ENCODE measurements around the gene CD93.

CD93 gene

DNA sequence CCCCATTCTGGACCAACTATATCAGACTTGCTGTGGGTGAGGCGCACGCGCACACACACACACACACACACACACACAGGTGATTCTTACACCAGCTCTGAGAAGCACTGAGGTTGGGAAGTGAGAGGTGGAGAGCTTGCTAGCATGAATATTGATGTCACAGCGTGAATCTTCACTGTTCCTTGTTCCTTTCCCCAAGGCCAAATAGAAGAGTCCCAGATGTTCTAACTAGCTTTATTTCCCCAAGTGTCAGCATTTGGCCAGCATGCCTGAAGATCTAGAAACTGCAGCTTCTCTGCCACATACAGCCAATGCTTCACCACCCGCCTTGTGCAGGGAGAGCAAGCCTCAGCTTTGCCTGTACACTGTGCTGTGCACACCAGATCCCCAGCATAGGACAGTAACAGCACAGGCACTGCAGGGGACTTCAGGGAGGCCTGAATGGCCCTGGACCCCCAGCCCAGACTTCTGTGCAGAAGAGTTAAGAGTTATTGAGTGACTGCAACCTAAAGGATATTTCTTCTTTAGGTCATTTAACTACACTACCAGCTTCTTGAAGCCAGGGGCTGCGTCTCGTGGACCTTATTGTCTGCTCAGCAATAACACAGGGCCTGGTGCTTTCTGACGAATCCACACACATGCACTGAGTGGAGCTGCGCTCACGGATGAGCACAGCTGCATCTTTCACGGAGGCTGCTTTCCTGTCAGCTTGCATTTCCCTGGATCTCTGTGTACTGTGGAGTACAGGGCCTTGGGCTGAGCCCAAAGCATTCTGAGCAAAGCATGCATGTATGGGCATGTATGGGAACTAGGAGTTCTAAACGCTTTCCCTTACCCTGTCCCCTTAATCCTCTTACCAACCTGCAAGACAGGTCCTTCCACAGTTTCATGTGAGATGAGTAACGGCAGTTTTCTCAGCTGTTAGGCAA, 13.9 kb upstream of the CD93 start:
- DNase-seq (ENCODE audit: low read depth in 2 of 2): no peak

DNA sequence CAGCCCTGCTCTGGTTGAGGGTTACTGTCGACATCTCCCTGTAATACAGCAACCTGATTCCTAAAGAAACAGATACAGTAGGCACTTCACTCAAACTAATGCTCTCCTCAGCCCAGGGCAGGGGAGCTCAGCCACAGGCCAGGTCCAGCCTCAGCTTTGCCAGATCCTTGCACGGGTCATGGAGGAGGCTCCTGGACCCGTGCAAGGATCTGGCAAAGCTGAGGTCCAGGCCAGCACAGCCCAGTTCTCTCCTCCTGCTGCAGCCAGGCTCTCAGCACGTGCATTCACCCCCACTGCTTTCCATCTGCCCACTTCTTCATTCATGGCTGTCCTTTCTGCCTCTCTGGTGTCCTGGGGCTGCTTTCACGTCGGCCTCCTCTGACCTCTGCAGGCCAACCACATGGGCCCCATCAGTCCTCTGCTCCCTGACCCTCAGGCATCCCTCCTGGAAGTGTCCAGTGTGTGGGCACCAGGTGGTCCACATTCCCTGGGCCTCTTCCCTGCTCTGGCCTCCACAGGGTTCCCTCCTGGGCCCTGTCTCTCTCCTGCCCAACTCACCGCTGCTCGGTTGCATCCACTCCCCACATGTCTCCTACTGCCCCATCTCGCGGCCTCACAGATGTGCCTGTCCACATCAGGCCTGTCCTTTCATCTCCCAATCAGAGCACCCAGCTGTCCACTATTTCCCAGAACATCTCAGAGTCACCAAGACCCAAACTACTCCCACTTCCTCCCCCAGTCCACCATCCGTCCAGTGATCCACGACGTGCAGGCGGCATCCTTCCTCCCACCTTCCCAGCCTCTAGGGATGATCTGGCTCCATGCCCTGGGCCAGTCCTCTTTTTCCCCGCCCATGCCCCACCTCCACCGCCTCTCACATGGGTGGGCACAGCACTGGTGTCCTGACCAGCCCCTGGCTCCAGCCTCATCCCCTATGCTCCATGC, 11.8 kb upstream of the CD93 start:
- DNase-seq (ENCODE audit: low read depth in 2 of 2): no peak

DNA sequence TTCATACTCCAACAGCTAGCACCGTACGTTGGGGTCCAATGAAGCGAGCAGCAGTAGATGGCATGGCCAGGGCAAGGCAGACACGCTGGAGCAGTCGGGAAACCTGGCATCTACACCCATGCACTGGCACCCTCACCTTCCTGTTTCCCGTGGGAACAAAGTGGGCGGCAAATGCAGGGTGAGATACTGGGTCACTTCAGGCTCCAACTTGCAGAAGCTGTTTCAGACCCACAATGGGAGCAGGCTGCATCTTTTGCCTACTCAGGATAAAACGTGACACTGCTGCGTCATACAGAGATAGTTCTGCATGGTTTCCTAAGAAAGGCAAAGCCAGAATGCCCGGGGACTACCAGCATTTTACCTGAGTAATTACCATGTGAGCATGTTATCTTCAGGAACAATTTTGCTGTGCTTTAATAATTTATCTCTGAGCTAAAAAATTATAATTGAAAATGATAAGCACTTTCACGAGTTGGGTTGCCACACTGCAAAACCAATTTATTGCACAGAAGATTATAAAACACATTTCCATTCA, 10.9 kb upstream of the CD93 start:
- DNase-seq (ENCODE audit: low read depth in 2 of 2): no peak

DNA sequence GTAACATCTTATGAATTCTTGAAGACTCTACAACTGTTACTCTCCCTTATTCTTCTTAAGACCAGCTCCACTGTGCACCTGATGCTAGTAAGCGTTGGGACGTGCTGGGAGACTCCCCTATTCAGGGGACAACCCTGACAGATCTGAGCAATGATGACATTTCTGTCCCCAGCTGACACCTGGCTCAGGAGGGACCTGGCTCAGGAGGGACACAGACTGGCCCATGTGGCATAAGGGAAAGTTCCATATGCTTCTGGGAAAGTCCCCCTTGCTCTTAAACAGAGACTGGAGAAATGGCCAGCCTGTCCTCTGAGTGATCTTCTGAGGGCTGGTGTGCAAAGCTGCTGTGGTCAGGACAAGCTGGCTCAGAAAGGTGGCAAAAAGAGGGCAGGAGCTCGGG, 10.0 kb upstream of the CD93 start:
- DNase-seq (ENCODE audit: low read depth in 2 of 2): no peak

DNA sequence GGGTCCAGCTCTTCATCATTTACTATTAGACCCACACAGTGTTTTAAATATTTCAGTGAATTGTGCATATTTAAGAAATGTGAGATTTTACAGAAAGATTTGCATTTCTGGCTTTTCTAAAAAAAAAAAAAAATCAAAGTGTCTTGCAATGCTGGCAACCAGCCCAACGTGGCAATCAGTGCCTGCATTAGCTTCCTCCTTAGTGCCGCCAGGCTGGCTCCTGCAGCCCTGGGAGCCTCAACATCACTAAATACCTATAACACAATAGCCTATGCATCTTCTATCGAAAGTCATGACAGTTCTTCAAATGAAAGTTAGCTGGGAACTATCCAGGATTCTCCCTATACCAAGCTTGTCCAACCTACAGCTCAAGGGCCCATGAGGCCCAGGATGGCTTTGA, 9.4 kb upstream of the CD93 start:
- no peak for DNase-seq (ENCODE audit: low read depth in 2 of 2)

DNA sequence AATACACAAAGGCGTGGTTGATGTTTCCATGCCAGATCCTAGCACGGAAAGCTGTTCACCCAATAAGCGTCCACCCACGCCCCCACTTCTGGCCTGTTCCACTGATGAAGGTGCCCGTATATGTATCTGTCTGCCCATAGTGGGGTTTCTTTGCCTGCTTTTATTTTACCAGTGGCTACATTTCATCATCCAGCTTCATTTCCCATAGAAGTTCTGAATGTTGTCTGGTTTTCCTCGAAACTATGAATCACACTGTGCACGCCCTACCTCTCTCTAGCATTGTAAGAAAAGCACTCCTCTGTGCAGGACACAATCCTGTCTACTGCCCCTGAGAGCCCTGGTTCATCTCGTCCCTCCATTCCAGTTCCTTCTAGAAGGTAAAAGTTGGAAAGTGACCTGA, 8.8 kb upstream of the CD93 start:
- no peak for DNase-seq (ENCODE audit: low read depth in 2 of 2)

DNA sequence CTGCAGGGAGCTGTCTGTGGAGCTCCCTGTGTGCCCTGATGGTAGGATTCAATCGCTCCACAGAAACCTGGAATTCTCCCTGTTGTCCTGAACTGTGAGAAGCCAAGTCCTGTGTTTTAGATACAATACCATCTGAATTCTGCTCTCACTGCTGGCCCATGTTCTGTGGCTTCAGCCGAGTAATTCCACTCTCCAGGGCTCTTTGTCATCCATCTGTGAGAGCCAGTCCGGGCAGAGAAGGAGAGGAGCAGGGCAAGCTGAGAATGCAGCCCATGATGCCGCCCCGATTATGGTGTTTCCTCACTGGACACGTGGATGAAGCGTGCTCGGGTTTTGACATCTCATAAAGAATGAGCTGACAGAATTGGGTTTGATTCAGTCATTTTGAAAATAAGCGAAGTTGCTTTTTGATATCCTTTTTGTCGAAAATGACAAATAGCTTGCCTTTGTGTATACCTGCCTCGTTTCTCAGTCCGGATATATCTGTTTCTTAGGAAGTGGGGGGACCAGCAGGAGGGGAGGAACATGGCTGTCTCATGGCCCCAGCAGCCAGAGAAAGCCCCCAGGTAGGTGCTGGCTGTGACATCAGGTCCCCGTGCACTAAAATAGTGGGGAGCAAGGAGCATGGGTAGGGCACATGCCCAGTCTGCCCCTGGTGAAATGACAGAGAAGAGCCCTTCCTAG, 8.2 kb upstream of the CD93 start:
- DNase-seq (ENCODE audit: low read depth in 2 of 2): no peak

DNA sequence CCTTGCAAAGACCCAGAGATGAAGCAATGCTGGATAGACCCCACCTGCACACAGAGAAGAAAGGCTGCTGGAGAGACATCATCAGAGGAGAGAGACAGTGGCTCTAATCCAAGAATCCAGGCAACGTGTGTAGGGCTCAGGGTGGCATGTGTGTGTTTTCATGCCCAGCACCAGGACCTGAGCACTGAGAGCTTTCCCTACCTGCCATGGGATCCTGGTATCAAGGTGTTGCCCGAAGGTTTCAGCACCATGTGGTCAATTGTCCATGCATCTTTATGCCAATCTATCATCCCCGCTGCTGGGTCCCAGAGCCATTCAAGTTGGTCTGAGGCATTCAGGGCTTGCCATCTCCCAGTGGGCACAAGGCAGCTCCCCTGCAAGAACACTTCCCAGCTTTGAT, 7.5 kb upstream of the CD93 start:
- DNase-seq (ENCODE audit: low read depth in 2 of 2): no peak

DNA sequence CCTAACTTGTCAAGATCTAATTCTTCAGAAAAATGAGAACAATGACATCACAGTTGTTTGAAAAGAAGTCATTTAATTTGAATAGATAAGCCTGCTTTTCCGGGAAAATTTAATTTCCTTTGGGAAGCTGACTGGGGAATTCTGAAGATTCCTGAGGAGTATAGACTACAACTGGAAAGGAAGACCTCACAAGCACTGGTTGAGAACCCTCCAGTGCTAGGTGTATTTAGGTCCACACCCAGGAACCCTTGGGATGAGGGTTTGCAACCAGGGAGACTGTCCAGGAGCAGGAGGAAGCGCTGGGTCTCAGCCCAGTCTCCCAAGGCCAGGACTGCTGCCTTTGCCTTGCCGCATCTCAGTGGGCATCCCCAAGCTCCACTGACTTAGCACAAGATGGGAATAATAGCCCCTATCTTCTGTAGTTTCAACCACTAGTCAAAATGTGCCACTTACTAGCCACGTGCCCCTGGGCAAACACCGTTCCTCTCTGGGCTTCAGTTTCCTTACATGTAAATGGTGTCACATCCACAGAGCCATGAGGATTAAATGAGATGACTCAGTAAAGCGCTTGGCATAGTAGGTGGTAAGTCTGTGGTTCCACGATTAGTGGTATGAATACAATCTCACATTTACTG, 6.9 kb upstream of the CD93 start:
- no peak for DNase-seq (ENCODE audit: low read depth in 2 of 2)

DNA sequence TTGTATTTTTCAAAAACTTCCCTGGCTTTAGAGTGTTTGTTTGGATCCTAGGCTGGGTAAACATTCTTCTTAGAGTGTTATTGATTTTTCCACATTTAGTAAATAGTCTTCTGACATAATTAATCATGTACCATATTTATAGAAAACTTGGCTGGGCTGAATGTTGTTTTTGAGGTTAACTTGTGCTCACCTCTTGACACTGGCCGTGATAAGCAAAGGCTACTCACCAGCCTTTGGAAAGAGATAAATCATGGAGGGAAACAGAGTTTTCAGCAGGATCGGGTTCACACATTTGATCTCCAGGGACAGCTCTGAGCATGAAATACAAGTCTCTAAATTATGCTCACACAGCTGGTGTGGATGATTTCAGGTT, 6.2 kb upstream of the CD93 start:
- no peak for DNase-seq (ENCODE audit: low read depth in 2 of 2)

DNA sequence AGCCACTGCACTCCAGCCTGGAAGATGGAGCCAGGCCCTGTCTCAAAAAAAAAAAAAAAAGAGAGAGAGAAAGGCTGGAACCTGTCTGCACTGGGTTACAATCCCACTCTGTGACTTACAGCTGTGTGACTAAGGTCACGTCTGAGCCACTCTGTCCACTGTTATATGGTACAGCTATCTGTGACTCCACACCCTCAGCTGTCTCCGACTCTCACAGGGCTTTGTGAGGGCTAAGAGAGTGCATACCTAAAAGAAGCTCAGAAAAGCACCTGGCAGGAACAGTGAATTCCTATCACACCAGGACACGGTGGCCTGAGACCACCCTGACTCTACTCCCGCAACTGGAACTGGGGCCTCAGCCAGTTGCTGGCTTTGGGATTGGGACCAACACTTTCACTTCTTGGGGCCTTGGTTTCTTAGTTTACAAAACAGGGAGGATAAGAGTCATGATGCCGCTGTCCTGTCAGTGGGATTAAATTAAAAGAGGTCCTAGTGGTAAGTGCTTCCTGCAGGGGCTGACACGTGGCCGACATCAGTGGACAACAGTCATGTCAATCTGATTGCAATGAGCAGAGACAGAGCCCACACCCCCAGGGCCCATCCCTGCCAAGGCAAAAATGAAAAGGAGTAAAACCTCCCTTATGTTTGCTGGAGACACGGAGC, 5.7 kb upstream of the CD93 start:
- DNase-seq (ENCODE audit: low read depth in 2 of 2): no peak

DNA sequence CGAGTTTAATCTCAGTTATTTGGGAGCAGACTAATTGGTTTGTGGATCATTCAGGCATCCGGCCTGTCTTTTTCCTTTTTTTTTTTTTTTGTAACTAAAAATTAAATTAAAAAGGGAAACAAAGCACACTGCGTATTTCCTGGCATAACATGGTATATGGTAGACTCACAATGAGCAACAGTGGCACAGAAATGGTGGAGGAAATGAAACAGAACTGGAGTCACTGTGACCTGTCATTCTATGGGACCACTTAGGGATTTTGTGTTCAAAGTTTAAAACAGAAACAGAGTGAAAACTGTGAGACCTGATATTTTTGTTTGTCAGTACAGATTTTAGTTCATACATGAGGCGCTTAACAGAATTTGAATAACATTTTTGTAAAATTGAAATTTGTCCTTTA, 4.8 kb upstream of the CD93 start:
- DNase-seq (ENCODE audit: low read depth in 2 of 2): no peak

DNA sequence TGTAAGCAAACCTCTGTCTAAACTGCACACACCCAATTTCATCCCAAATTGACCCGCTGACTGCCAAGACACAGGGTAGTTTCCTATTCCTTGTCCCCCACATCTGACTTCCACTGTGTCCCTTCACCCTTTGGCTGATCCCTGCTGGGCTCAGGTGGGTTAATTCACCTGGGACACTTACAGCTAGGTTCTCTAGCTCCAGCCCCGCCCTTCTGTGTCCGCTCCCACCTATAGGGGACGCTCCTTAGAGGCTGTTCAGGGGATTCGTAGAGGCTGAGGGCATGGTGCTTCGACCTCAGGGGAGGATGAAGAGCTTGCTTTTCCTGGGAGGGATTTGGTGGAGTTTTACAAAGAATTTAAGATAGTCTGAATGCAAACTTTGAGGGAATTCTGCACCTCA, 4.0 kb upstream of the CD93 start:
- no peak for DNase-seq (ENCODE audit: low read depth in 2 of 2)

DNA sequence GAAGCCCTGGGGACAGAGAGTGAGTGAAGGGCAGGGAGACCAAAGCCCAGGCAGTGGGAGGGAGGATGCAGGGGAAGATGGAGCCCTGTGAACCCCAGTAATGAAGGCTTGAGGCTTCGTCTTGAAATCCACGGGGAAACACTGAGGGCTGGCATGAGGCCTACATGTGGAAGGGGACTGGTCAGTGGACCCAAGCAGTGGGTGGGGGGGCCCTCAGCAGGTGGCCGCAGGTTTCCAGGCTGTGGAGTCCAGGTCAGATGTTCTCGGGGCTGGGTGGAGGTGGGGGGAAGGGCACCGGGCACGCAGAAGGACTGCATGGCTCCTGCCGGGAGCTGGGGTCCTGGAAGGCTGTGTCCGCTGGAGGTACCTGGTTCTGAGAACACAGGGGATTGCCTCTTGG, 2.7 kb upstream of the CD93 start:
- DNase-seq (ENCODE audit: low read depth in 2 of 2): no peak

DNA sequence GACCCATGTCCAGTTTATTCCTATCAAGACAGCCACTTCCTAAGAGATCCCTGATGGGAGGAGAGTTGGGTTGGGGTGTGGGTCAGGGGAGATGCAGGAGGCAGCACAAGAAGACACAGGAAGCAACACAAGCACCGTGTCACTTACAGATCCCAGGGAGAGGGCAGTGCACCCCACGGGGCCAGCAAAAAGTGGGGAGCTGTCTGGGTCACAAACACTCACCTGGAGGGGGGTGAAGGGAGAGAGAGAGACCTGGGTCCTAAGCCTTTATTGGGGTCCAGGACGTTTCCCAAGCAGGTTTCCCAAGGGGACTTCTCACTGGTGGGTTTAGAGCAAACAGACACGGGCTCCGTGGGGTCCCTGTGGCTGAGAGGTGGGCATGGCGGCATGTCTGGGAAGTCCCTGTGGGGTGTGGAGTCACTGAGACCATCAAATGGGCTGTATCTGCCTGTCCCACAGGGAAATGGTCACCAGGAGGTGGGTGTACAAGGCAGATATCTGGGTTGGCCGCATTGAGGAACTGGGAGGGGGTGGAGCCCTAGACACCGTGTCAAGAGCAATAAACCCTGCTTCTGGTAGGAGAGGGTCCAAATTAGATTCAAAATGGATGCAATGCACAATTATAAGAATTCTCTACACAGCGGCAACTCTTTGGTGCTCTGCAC, 1.6 kb upstream of the CD93 start:
- DNase-seq (ENCODE audit: low read depth in 2 of 2): no peak

DNA sequence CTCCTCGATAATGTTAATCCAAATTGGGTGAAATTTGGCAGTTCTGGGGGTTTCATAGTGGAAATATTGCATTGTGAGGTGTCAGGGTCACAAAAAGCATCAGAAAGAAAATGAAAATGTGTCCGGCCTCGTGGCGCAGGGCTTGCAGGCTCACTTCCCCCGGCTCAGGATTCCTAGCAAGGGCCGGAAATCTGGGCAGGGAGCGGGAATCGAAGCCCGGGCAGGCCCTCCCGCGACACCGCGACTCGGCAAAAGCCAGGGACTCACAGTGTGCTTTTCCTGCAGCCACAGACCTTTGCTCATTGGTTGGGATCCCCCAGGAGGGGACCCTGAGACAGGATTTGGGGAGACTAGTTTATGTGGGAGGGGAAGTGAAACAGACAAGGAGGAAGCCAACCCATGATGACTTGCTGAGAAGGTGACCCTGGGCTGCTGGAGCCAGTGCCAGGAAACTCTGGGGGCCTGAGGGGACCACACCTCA, 847 bp upstream of the CD93 start:
- no peak for DNase-seq (ENCODE audit: low read depth in 2 of 2)

DNA sequence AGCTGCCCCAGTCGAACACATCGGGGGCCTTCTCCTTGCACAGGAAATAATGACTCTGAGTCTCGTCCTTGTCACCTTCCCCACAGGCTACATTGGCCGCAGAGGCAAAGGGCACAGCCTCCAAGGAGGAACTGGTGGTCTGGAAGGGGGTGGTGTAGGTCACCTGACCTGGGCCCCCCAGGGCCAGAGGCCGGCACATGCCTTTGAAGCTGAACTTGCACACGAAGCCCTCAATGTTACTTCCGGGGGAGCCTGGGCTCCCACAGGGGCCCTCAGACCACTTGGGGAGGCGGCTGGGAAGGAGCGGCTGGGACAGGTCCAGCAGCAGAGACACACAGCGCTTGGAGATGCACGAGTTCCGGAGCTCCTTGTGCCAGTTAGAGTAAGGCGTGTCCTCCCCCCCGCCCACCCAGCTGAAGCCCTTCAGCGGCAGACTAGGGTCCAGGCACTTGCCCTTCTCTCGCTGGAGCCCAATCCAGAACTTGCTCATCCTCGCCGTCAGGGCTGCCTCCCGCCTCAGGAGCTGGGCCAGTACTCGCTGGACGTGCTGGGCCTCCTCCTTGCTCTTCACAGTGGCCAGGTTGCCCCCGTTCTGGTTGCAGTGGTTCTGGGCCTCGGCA, 578 bp downstream of the CD93 start:
- no peak for DNase-seq (ENCODE audit: low read depth in 2 of 2)

DNA sequence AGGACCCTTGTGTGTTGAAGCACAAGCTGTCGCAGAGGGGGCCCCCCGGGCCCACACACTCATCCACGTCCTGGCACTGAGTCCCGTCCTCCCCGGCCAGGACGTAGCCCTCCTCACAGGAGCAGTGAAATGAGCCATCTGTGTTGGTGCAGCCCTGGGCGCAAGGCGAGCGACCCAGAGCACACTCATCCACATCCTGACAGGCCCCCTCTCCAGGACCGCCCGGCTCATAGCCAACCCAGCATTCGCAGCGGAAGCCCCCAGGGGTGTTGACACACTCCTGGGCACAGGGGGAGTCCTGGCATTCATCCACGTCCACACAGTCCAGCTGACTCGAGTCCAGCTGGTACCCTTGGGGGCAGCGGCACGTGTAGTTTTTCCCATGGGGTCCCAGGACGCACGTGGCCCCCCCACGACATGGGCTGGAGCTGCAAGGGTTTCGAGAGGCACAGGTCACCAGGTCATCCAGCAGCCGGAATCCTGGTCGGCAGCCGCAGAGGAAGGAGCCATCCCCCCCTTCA, 1.2 kb downstream of the CD93 start:
- no peak for DNase-seq (ENCODE audit: low read depth in 2 of 2)

DNA sequence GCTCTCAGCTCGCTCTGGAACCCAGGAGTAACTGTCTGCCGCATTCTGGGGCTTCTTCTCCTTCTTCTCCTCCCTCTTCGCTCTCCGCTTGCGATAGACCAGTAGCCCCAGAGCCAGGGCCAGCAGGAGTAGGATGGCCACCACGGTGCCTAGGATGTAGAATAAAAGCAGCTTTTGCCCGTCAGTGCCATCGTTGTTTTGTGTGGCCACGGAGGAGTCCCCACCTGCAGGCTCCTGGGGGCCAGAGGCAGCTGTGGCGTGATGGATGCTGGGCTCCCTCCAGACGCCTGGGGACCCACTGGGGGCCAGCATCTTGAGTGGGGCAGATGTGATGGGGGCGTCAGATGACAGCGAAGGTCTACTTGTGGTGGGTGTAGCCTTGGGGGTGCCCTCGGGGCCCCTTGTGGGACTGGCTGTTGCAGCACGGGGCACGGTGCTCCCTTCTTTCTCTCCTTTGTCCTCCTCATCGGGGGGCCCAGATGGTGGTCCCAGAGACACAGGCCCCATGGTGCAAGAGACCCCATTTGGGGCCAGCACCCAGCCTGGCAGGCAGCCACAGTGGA, 1.8 kb downstream of the CD93 start:
- no peak for DNase-seq (ENCODE audit: low read depth in 2 of 2)

Data from stimulated activated CD4-positive, alpha-beta T cell treated with anti-CD3 and anti-CD28 coated beads, Interleukin-1b, Interleukin-23, amount 100 ng/mL, for 4 hours (primary cell).